Neutrophil (primary cell): Measurements from ENCODE around the gene CHMP1A.

Experiments used
- H3K27ac ChIP-seq: fragments of 200-600 bp; sonication (generic); 2 replicates; pipeline ENCODE4 v1.5.1; 2016; ENCODE audit warnings: mild to moderate bottlenecking, moderate library complexity
- H3K27me3 ChIP-seq: fragments of 200-600 bp; sonication (generic); 2 replicates; pipeline ENCODE4 v1.6.0; 2016; ENCODE audit warnings: mild to moderate bottlenecking
- H3K36me3 ChIP-seq: fragments of 200-600 bp; sonication (generic); 2 replicates; pipeline ENCODE4 v1.5.1; 2017
- H3K4me1 ChIP-seq, 2 experiments: fragments of 200-600 bp in 1 of 2; sonication (generic) in 1 of 2; 1 replicate in 1 of 2; 2 replicates in 1 of 2; pipeline versions ENCODE4 v1.5.1 to v1.6.1; 2013 to 2016; ENCODE audit warnings: low read depth in 1 of 2, low read length in 1 of 2, mild to moderate bottlenecking in 1 of 2, moderate library complexity in 1 of 2; ENCODE audit not compliant: control insufficient read depth in 1 of 2, insufficient read depth in 1 of 2
- H3K4me3 ChIP-seq, 2 experiments: fragments of 200-600 bp in 1 of 2; sonication (generic) in 1 of 2; 1 replicate in 1 of 2; 2 replicates in 1 of 2; pipeline ENCODE4 v1.5.1; 2013 to 2016; ENCODE audit warnings: low read depth in 1 of 2, low read length in 1 of 2, mild to moderate bottlenecking in 1 of 2, moderate library complexity in 1 of 2
- H3K9me3 ChIP-seq: fragments of 200-600 bp; sonication (generic); 2 replicates; pipeline ENCODE4 v1.5.1; 2016
- TF ChIP-seq, protein P1 (sequence below): fragments of 200-600 bp; sonication (generic); IDR thresholded peaks from 2 replicates; pipeline ENCODE4 v1.5.1; 2016; ENCODE audit warnings: antibody characterized with exemption

Gene CHMP1A

DNA sequence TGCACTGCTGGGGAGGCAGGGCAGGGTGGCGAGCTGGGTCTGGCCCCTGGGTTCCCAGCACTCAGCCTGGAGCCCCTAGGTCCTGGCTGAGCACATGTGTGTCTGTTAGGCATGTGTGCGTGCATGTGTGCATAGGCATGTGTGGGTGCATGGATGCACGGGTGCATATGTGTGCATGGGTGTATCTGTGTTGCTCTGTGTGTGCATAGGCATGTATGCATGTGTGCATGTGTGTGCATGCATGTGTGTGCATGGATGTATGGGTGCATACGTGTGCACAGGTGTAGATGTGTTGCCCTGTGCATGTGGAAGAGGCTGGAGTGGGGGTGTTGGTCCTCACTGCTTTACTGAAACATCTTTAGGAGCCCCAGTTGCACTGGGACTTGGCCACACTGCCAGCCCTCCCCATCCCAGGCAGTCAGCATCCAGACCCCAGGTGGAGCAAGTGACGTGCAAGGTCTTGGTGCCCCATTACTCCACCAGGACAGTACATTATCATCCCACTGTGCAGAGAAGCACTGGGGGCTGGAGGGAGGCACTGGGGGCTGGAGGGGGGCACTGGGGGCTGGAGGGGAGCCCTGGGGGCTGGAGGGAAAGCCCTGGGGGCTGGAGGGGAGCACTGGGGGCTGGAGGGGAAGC lies 54.4 kb downstream of the CHMP1A start:
- H3K27ac ChIP-seq, result no peak overlapping the region
- TF ChIP-seq, protein P1, sequence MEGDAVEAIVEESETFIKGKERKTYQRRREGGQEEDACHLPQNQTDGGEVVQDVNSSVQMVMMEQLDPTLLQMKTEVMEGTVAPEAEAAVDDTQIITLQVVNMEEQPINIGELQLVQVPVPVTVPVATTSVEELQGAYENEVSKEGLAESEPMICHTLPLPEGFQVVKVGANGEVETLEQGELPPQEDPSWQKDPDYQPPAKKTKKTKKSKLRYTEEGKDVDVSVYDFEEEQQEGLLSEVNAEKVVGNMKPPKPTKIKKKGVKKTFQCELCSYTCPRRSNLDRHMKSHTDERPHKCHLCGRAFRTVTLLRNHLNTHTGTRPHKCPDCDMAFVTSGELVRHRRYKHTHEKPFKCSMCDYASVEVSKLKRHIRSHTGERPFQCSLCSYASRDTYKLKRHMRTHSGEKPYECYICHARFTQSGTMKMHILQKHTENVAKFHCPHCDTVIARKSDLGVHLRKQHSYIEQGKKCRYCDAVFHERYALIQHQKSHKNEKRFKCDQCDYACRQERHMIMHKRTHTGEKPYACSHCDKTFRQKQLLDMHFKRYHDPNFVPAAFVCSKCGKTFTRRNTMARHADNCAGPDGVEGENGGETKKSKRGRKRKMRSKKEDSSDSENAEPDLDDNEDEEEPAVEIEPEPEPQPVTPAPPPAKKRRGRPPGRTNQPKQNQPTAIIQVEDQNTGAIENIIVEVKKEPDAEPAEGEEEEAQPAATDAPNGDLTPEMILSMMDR, result no peak
- H3K9me3 ChIP-seq, result no peaks in the 10 kb centered on the region
- no peaks in the 10 kb centered on the region for H3K4me1 ChIP-seq
- H3K27me3 ChIP-seq, result peaks cover 20% of the 10 kb centered on the region
- H3K4me3 ChIP-seq, result no peak overlapping the region
- no peaks in the 10 kb centered on the region for H3K36me3 ChIP-seq

DNA sequence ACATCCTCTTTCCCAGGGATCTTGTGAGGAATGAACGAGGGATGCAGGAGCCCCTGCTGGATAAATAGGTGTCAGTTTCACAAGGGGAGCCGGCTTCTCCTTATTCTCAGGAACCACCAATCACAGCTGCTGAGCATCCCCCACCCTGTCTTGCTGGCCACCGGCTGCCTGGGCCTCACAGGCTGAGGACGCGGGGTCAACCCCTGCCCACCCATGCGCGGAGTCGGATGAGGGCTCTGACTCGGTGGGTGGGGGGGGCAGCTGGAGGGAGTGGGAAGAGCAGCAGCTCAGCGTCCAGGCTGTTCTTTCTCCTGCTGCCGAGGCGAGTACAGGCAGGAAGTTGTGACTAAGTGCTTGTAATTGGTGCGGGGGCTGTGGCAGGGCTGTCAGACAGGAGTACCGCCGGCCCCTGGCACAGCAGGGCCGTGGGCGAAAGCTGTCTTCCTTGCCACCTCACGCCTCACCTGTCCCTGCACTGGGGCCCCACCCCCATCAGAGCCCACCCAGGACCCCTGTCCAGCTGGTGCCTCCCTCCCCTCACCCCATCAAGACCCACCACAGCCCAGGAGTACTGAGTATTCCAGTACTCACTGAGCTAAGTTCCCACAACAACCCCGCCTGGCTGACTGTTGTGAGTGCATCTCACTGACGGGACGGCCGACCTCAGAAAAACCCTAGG lies 55.1 kb downstream of the CHMP1A start:
- TF ChIP-seq, protein P1, result no peak
- no peak overlapping the region for H3K27ac ChIP-seq
- no peaks in the 10 kb centered on the region for H3K4me1 ChIP-seq
- H3K36me3 ChIP-seq, result no peaks in the 10 kb centered on the region
- H3K9me3 ChIP-seq, result no peaks in the 10 kb centered on the region
- H3K27me3 ChIP-seq, result peaks cover 20% of the 10 kb centered on the region
- no peak overlapping the region for H3K4me3 ChIP-seq

DNA sequence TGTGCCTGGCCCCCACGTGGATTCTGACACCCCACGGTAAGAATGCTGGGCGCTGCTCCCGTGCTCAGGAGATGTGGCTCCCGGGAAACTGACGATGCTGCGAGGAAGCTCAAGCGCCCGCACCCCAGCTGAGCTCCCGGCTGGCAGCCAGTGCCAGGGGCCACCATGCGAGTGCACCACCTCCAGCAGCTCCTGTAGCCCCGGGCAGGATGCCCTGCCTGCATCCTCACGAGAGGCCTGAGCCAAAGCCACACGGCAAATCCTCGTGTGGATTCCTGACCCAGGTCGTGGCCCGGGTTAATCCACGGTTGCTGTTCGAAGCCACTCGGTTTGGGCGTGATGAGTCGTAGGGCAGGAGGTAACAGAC lies 55.6 kb downstream of the CHMP1A start:
- no peak overlapping the region for H3K4me3 ChIP-seq
- H3K4me1 ChIP-seq, result no peaks in the 10 kb centered on the region
- H3K36me3 ChIP-seq, result no peaks in the 10 kb centered on the region
- no peak overlapping the region for H3K27ac ChIP-seq
- TF ChIP-seq, protein P1, result no peak
- H3K9me3 ChIP-seq, result no peaks in the 10 kb centered on the region
- peaks cover 20% of the 10 kb centered on the region for H3K27me3 ChIP-seq

DNA sequence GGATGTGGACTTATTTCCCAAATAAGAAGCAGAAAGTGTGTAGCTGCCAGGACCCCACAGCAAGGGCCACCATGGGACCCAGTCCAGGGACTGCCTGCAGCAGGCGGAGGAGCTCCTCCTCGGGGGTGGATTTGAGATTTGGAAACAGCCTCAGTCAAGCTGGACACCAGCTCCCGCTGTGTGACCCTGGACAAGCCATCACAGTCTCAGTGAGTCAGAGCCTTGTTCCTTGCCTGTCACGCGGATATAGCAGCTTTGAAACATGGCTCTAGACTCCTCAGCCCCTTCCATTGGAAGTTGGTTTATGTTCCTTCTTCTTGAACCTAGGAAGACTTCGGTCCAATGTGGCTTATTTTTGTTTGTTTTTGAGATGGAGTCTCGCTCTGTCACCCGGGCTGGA lies 56.6 kb downstream of the CHMP1A start:
- Histone ChIP-seq H3K4me1 (no peaks in the 10 kb centered on the region), H3K27me3 (peaks cover 20% of the 10 kb centered on the region), H3K36me3 (no peaks in the 10 kb centered on the region), H3K9me3 (no peaks in the 10 kb centered on the region), H3K4me3 (no peak overlapping the region), H3K27ac (no peak overlapping the region)
- TF ChIP-seq, protein P1, result no peak

DNA sequence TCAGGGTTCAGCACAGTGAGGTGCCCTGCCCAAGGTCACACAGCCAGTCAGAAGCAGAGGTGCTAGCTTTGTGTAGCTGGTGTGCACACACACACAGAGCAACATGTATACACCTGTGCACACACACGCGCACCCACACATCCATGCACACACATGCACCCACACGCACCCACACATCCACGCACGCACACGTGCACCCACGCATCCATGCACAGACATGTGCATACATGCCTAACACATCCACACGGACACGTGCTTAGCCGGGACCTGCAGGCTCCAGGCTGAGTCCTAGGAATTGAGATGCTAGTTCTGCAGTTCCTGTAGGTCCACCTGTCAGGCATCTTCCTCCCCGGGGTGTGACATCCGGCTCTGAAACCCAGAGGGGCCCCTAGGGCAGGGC lies 57.1 kb downstream of the CHMP1A start:
- TF ChIP-seq, protein P1, result no peak
- no peaks in the 10 kb centered on the region for H3K36me3 ChIP-seq
- no peak overlapping the region for H3K27ac ChIP-seq
- peaks cover 20% of the 10 kb centered on the region for H3K27me3 ChIP-seq
- H3K9me3 ChIP-seq, result no peaks in the 10 kb centered on the region
- no peaks in the 10 kb centered on the region for H3K4me1 ChIP-seq
- H3K4me3 ChIP-seq, result no peak overlapping the region
